GM18858 (cell line): ENCODE results near the gene BRAF.
"Not testable (repeated sequence)": the region's sequence is repeated elsewhere in the genome, so short reads cannot be mapped to it uniquely, and the experiment has no call there.

Source experiments
- ATAC-seq: cut with Tn5 transposase; IDR thresholded peaks from one replicate; pipeline ENCODE4 v1.9.1; 2021; ENCODE audit not compliant: unreplicated experiment

Gene BRAF

GRCh38 chr7:140774371-140774770 is 150.4 kb downstream of the BRAF start:
- ATAC-seq, result no peak

GRCh38 chr7:140773104-140773503 is 151.6 kb downstream of the BRAF start:
- ATAC-seq, result no peak

- ATAC-seq, result no peak
Measured at GRCh38 chr7:140771826-140772225, 152.9 kb downstream of the BRAF start.

- no peak for ATAC-seq
Measured at GRCh38 chr7:140769852-140770251, 154.9 kb downstream of the BRAF start.

GRCh38 chr7:140767418-140767817 is 157.3 kb downstream of the BRAF start:
- ATAC-seq, result no peak

GRCh38 chr7:140765441-140765840 is 159.3 kb downstream of the BRAF start:
- ATAC-seq, result not testable (repeated sequence)

- not testable (repeated sequence) for ATAC-seq
Measured at GRCh38 chr7:140763166-140763565, 161.6 kb downstream of the BRAF start.

GRCh38 chr7:140761375-140761774 is 163.4 kb downstream of the BRAF start:
- not testable (repeated sequence) for ATAC-seq

GRCh38 chr7:140754506-140754905 is 170.2 kb downstream of the BRAF start:
- no peak for ATAC-seq

- no peak for ATAC-seq
Measured at GRCh38 chr7:140752533-140752932, 172.2 kb downstream of the BRAF start.

GRCh38 chr7:140746751-140747150 is 178.0 kb downstream of the BRAF start:
- ATAC-seq, result no peak

GRCh38 chr7:140745266-140746058 is 179.3 kb downstream of the BRAF start:
- ATAC-seq, result no peak

- no peak for ATAC-seq
Measured at GRCh38 chr7:140744005-140744404, 180.7 kb downstream of the BRAF start.

GRCh38 chr7:140743255-140743654 is 181.5 kb downstream of the BRAF start:
- not testable (repeated sequence) for ATAC-seq

GRCh38 chr7:140738280-140738679 is 186.4 kb downstream of the BRAF start:
- ATAC-seq, result no peak

- ATAC-seq, result no peak
Measured at GRCh38 chr7:140734729-140735128, 190.0 kb downstream of the BRAF start.

- no peak for ATAC-seq
Measured at GRCh38 chr7:140734096-140734495, 190.6 kb downstream of the BRAF start.

GRCh38 chr7:140732416-140732815 is 192.3 kb downstream of the BRAF start:
- no peak for ATAC-seq

- ATAC-seq, result no peak
Measured at GRCh38 chr7:140726281-140726680, 198.4 kb downstream of the BRAF start.

- ATAC-seq, result no peak
Measured at GRCh38 chr7:140724706-140725105, 200.0 kb downstream of the BRAF start.

- ATAC-seq, result no peak
Measured at GRCh38 chr7:140723574-140723973, 201.2 kb downstream of the BRAF start.

- no peak for ATAC-seq
Measured at GRCh38 chr7:140723006-140723405, 201.7 kb downstream of the BRAF start.

GRCh38 chr7:140722254-140722653 is 202.5 kb downstream of the BRAF start:
- ATAC-seq, result no peak
